Esophagus muscularis mucosa (tissue), 4 donors: ENCODE measurements around the gene NAA25. TPM values are rescaled to one million over a fixed set of nuclear protein-coding genes. Genes with fewer than 3 reads are reported as not detected.

ENCODE experiments used
- DNase-seq: peaks from one replicate; pipeline ENCODE4 v3.0.0-alpha.2; 2017; ENCODE audit errors: extremely low spot score
- H3K27ac ChIP-seq, 4 donors: fragments of 200-600 bp; sonication (generic); replicated peaks in 1 of 4; 1 replicate in 3 of 4; 2 replicates in 1 of 4; pipeline ENCODE4 v1.5.1; 2016 to 2019; ENCODE audit warnings: mild to moderate bottlenecking in 1 of 4
- H3K27me3 ChIP-seq, 4 donors: fragments of 200-600 bp; sonication (generic); one replicate each; pipeline versions ENCODE4 v1.5.1 to v1.6.0; 2016 to 2019
- H3K36me3 ChIP-seq, 4 donors: fragments of 200-600 bp; sonication (generic); one replicate each; pipeline ENCODE4 v1.5.1; 2016 to 2019
- H3K4me1 ChIP-seq, 4 donors: fragments of 200-600 bp; sonication (generic); one replicate each; pipeline ENCODE4 v1.5.1; 2016 to 2019
- H3K4me3 ChIP-seq, 4 donors: fragments of 200-600 bp; sonication (generic); 1 replicate in 2 of 4; 2 replicates in 2 of 4; pipeline ENCODE4 v1.5.1; 2016 to 2019; ENCODE audit warnings: mild to moderate bottlenecking in 4 of 4, moderate library complexity in 1 of 4
- H3K9me3 ChIP-seq, 4 donors: fragments of 200-600 bp; sonication (generic); 1 replicate in 3 of 4; 2 replicates in 1 of 4; pipeline ENCODE4 v1.5.1; 2016 to 2019
- CTCF ChIP-seq, 3 experiments: fragments of 200-600 bp in 2 of 3; fragments of 450-650 bp in 1 of 3; sonication (generic) in 2 of 3; IDR thresholded peaks; one replicate each; pipeline ENCODE4 v1.5.1; 2017 to 2019; ENCODE audit warnings: antibody characterized with exemption in 3 of 3, mild to moderate bottlenecking in 2 of 3, moderate library complexity in 1 of 3
- EP300 ChIP-seq: sonication (generic); formaldehyde crosslinking; IDR thresholded peaks from one replicate; pipeline ENCODE4 v1.6.1; 2017; ENCODE audit warnings: antibody characterized with exemption
- POLR2A ChIP-seq: fragments of 450-650 bp; IDR thresholded peaks from one replicate; pipeline ENCODE4 v1.6.1; 2017; ENCODE audit warnings: antibody characterized with exemption, moderate library complexity, mild to moderate bottlenecking, low read depth
- POLR2AphosphoS5 ChIP-seq, 2 donors: sonication (generic); formaldehyde crosslinking; IDR thresholded peaks; one replicate each; pipeline ENCODE4 v1.6.1; 2017; ENCODE audit warnings: antibody characterized with exemption in 2 of 2
- WGBS: methylation state at CpG from one replicate; pipeline ENCODE4 v1.1.5; 2018; 5-methylcytosine and 5-hydroxymethylcytosine counted together
- intact Hi-C: fragments of 100-400 bp; cut with DNase I; formaldehyde crosslinking; loops from one replicate; pipeline ENCODE4 v1.15.1; 2023
- total RNA-seq, 4 donors: library from RNA; depleted of rRNA; stranded (reverse); fragments of >200 nt; gene quantifications; one replicate each; pipeline versions ENCODE4 v1.1.0 to v1.2.1, GENCODE V29; 2016

NAA25 gene
- total RNA-seq, 4 donors from 2014 or later: 11.9 to 18.7 (median 13.2) TPM

GRCh38 chr12:112023759-112024396 is 84.7 kb downstream of the NAA25 start:
- 87% methylated on average over 4 of the region's 4 CpGs for WGBS

GRCh38 chr12:112022241-112023016 is 86.2 kb downstream of the NAA25 start:
- intact Hi-C loops: no loop called here
- no peak overlapping the region for H3K27ac ChIP-seq
- peaks cover 0 to 10% (median under 1%) of the 10 kb centered on the region in 4 donors for H3K4me1 ChIP-seq
- 86% methylated on average over 11 of the region's 11 CpGs for WGBS
- H3K9me3 ChIP-seq: no peaks in the 10 kb centered on the region
- TF ChIP-seq POLR2AphosphoS5 (IDR thresholded peaks at IDR 0.05): no peak
- no peak for TF ChIP-seq POLR2A
- no peak for TF ChIP-seq EP300
- no peak for TF ChIP-seq CTCF (IDR thresholded peaks at IDR 0.05)
- no peak for DNase-seq
- H3K36me3 ChIP-seq: peaks cover 16 to 67% (median 57%) of the 10 kb centered on the region in 4 donors
- H3K27me3 ChIP-seq: no peaks in the 10 kb centered on the region
- H3K4me3 ChIP-seq: no peak overlapping the region

More at GRCh38 chr12:112023759-112024396, 84.7 kb downstream of the NAA25 start:
- TF ChIP-seq POLR2A (no peak), POLR2AphosphoS5 (IDR thresholded peaks at IDR 0.05) (no peak), CTCF (IDR thresholded peaks at IDR 0.05) (no peak), EP300 (no peak)
- peaks cover 0 to 7% (median 0%) of the 10 kb centered on the region in 4 donors for H3K4me1 ChIP-seq
- H3K27me3 ChIP-seq: no peaks in the 10 kb centered on the region
- no peak overlapping the region for H3K4me3 ChIP-seq
- no peaks in the 10 kb centered on the region for H3K9me3 ChIP-seq
- H3K36me3 ChIP-seq: peaks cover 19 to 74% (median 63%) of the 10 kb centered on the region in 4 donors
- DNase-seq: no peak
- intact Hi-C loops: no loop called here
- no peak overlapping the region for H3K27ac ChIP-seq

- H3K4me1 ChIP-seq: peaks cover 0 to 23% (median 3%) of the 10 kb centered on the region in 4 donors
- H3K9me3 ChIP-seq: no peaks in the 10 kb centered on the region
- no peak for DNase-seq
- intact Hi-C loops: no loop called here
- H3K27ac ChIP-seq: no peak overlapping the region
- 84% methylated on average over 8 of the region's 8 CpGs for WGBS
- TF ChIP-seq POLR2A (no peak), EP300 (no peak), CTCF (IDR thresholded peaks at IDR 0.05) (no peak), POLR2AphosphoS5 (IDR thresholded peaks at IDR 0.05) (no peak)
- peaks cover 16 to 76% (median 61%) of the 10 kb centered on the region in 4 donors for H3K36me3 ChIP-seq
- no peak overlapping the region for H3K4me3 ChIP-seq
- no peaks in the 10 kb centered on the region for H3K27me3 ChIP-seq
Measured at GRCh38 chr12:112020947-112021457, 87.6 kb downstream of the NAA25 start.

GRCh38 chr12:112018571-112019237 is 89.9 kb downstream of the NAA25 start:
- WGBS: 78% methylated on average over 2 of the region's 2 CpGs
- no peak for TF ChIP-seq POLR2AphosphoS5 (IDR thresholded peaks at IDR 0.05)
- no peak for TF ChIP-seq EP300
- TF ChIP-seq POLR2A: no peak
- TF ChIP-seq CTCF (IDR thresholded peaks at IDR 0.05): no peak
- Histone ChIP-seq H3K36me3 (peaks cover 16 to 67% (median 51%) of the 10 kb centered on the region in 4 donors), H3K27me3 (no peaks in the 10 kb centered on the region), H3K27ac (no peak overlapping the region), H3K4me1 (peaks cover 12 to 43% (median 19%) of the 10 kb centered on the region in 4 donors), H3K4me3 (no peak overlapping the region), H3K9me3 (no peaks in the 10 kb centered on the region)
- intact Hi-C loops: no loop called here
- DNase-seq: no peak
